HG02943 (cell line): Measurements from ENCODE around the gene COX6B1.
"Not testable (repeated sequence)": the region's sequence is repeated elsewhere in the genome, so short reads cannot be mapped to it uniquely, and the experiment has no call there.

Source experiments
- ATAC-seq: cut with Tn5 transposase; IDR thresholded peaks from one replicate; pipeline ENCODE4 v1.9.1; 2021; ENCODE audit warnings: mild to moderate bottlenecking, low read depth, moderate library complexity; ENCODE audit not compliant: unreplicated experiment

Gene COX6B1

GRCh38 chr19:35633727-35634440 lies 14.2 kb upstream of the COX6B1 start:
- ATAC-seq, result no peak

DNA sequence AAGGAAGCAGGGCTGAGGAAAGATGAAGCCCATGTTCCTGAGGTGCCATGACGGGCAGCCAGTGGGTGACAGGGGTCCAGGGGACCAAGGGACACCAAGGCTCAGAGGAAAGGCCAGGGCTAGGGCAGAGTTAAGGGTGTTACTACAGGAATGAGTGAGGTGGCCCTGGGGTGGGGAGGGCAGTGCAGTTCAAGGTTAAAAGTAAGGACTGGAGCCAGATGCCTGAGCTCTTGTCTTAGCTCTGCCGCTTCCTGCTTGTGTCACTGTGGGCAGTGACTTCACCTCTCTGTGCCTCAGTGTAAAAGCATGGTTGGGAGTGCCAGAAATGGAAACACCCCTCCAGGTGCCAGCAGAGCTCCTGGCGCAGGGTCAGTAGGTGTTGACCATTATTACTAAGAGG lies 11.5 kb upstream of the COX6B1 start:
- ATAC-seq, result no peak

DNA sequence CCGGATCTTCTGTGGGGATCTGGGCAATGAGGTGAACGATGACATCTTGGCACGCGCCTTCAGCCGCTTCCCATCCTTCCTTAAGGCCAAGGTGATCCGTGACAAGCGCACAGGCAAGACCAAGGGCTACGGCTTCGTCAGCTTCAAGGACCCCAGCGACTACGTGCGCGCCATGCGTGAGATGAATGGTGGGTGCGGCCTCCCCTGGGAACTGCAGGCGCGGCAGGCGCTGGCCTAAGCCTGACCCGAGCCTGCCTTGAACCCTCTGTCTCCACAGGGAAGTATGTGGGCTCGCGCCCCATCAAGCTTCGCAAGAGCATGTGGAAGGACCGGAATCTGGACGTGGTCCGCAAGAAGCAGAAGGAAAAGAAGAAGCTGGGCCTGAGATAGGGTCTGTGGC lies 11.0 kb upstream of the COX6B1 start:
- no peak for ATAC-seq

DNA sequence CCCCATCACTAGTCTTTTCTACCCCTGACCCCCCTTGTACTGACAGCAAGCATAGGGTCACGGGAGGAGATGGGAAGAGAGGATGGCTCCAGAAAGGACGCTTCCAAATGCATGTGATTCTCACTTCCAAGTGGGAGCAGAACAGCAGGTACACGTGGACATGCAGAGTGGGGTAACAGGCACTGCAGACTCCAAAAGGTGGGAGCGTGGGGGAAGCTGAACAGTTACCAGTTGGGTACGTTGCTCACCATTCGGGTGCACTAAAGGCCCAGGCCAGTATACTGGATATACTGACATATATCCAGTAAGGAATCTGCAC lies 8.8 kb upstream of the COX6B1 start:
- no peak for ATAC-seq

DNA sequence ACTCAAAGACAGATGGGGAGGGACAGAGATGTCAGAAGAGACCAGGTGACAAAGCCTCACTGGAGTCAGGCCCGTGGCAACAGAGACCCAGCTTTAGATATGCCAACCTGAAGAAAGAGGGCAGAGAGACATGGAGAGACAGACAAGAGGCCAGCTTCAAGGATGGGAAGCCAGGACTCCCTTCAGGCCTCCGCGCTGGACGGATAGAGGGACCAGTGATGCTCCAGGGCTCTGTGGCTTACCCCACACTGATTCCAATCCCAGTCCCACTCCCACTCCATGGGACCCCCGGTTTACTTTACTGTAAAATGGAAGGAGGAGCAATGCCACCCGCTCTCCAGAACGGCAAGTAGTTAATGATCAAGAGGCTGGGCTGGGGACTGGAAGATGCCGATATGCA lies 8.3 kb upstream of the COX6B1 start:
- no peak for ATAC-seq

- no peak for ATAC-seq
These were observed 6.5 kb upstream of the COX6B1 start, which contains the start of gene ETV2 for GRCh38 chr19:35641515-35642151. TSS of gene ETV2 (plus strand) at chr19:35641745. CDS start at chr19:35642461, 716 bp downstream.

DNA sequence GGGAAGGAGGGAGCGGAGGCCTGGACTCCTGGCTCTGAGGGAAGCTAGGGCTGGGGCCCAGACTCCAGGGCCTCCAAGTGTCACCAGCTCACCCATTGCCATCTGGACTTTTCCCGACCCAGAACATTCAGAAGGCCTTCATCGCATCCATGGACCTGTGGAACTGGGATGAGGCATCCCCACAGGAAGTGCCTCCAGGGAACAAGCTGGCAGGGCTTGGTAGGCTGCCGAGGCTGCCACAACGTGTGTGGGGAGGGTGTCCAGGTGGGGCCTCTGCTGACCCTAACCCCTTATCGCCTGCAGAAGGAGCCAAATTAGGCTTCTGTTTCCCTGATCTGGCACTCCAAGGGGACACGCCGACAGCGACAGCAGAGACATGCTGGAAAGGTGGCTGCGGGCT lies 5.8 kb upstream of the COX6B1 start:
- ATAC-seq, result no peak

DNA sequence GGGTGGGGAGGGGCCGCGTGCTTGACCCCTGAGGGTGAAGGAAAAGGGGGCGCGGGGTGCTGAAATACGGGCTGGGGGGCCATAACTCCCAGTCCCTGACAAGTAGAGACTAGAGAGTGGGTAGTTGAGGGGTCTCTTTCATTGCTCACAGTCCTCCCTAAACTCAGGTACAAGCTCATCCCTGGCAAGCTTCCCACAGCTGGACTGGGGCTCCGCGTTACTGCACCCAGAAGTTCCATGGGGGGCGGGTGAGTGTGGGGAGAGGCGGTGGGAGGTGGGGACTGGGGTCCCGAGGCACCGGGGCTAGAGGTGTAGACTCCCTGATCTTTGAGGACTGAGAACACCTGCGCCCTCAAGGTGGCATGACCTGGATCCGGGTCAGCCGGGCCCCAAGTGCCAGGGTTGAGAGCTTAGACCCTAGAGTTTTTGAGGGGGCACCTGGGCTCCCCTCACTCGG lies 5.3 kb upstream of the COX6B1 start:
- no peak for ATAC-seq

DNA sequence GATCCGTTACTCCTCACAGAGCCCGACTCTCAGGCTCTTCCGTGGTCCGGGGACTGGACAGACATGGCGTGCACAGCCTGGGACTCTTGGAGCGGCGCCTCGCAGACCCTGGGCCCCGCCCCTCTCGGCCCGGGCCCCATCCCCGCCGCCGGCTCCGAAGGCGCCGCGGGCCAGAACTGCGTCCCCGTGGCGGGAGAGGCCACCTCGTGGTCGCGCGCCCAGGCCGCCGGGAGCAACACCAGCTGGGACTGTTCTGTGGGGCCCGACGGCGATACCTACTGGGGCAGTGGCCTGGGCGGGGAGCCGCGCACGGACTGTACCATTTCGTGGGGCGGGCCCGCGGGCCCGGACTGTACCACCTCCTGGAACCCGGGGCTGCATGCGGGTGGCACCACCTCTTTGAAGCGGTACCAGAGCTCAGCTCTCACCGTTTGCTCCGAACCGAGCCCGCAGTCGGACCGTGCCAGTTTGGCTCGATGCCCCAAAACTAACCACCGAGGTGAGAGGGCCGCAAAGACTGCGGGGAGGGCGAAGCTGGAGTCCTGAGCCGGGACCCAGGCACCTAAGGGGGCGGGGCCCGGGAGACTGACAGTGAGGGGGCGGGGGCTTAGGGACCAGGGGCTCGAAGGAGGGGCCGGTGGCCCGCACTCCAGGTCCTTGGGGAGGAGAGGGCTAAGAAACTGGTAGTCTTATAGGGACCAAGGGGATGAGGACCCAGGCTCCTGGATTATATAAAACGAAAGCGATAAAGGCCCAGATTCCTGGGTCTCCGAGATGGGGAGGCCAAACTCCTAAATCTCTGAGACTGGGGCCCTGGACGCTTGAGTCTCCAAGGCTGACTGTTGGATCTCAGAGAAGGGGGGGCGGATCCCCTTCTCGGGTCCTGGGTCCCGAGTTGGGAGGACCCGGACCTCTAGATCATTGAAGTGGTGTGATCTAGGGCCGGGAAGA lies 4.6 kb upstream of the COX6B1 start:
- peak; percentile 38 for ATAC-seq

DNA sequence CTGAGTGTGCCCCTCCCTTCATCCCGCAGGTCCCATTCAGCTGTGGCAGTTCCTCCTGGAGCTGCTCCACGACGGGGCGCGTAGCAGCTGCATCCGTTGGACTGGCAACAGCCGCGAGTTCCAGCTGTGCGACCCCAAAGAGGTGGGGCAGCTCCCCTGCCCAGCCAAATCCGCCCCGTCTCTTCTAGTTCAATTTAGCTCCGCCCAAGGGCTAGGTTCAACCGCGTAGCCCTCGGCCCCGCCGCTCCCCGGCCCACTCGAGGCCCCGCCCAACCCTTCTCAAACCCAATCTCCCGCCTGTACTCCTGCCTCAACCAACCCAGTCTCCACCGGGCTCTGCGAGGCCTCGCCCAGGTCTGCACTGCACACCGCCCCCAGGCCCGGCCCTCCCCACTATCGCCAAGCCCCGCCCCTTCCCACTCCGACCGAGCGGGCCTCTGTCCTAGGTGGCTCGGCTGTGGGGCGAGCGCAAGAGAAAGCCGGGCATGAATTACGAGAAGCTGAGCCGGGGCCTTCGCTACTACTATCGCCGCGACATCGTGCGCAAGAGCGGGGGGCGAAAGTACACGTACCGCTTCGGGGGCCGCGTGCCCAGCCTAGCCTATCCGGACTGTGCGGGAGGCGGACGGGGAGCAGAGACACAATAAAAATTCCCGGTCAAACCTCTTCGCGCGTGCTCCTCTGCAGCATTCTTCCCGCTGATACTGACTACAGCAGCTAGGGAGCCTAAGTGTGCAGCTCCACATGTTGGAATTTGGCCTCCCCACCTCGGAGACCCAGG lies 3.7 kb upstream of the COX6B1 start:
- peak; percentile 65 for ATAC-seq

DNA sequence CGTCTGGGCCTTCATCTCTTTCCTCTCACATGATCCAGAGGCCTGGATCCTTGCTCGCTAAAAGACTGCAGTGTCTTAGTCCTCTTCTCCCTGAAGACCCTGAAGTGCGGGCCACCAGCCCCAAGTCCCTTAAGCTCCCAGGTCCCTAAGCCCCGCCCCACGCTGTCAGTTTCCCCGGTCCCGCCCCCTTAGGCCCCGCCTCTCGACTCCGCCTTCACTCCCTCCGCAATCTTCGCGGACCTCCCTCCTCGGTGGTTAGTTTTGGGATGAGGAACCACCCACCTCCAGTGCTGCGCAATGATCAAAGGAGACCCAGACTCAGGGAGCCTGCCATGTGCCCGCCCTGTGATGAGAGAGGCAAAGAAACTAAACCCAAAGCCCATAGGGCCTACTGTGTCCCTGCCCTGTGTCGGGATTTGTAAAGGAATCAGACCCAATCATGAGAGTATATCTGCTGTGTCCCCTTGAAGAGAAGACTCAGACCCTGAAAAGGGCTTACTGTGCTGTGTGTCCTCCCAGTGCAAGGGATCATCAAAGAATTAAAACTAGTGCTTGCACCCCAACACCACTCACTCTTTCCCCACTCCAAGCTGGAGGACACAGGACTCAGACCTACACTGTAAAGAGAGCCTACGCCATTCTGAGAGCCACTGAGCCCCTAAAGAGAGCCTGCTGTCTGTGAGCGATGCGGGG lies 3.0 kb upstream of the COX6B1 start:
- ATAC-seq, result no peak

DNA sequence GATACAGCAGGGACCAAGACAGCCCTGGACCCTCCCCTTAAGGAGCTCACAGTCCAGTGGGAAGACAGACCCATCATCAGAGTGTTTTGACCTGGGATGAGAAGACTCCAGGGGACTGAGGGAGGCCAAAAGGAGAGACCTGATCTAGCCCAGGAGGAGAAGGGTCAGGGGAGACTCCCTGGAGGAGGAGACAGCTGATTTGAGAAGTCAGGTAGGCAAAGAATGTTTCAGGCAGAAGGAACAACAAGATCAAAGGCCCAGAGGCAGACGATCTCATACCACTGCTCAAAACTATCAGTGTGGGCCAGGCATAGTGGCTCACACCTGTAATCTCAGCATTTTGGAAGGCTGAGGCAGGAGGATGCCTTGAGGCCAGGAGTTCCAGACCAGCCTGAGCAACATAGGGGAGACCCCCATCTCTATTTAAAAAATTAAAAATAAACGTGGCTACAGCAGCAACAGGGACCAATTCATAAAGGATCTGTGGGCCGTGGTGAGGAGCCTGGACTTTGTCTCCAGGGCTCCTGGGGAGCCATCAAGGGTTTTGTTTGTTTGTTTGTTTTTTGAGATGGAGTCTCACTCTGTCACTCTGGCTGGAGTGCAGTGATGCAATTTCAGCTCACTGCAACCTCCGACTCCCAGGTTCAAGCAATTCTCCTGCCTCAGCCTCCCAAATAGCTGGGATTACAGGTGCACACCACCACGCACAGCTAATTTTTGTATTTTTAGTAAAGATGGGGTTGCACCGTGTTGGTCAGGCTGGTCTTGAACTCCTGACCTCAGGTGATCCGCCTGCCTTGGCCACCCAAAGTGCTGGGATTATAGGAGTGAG lies 2.2 kb upstream of the COX6B1 start:
- no peak for ATAC-seq

DNA sequence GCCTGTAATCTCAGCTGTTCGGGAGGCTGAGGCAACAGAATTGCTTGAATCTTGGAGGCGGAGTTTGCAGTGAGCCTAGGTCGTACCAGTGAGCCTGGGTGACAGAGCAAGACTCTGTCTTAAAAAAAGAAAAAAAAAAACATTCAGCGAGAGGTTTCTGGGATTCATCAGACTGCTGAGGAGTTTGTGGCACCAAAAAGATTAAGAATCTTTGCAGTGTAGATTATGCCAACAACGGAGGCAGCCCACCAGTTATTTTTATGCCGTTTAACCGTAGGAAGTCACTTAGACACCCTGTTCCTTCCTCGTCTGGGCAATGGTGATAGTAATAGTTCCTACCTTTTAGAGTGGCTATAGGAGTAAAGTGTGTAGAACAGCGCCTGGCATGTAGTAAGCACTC lies 2.5 kb downstream of the COX6B1 start:
- no peak for ATAC-seq

- ATAC-seq, result not testable (repeated sequence)
These were observed 6.7 kb downstream of the COX6B1 start for GRCh38 chr19:35654828-35655227.

DNA sequence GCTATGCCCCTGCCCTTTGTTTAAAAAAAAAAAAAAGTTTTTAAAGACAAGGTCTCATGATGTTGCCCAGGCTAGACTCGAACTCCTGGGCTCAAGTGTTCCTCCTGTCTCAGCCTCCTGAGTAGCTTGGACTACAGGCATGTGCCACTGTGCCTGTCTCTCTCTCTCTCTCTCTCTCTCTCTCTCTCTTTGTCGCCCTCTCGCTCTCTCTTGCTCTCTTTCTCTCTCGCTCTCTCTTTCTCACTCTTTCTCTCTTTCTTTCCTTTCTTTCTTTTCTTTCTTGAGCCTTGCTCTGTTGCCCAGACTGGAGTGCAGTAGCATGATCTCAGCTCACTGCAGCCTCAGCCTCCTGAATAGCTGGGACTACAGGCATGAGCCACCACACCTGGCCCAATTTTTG lies 7.5 kb downstream of the COX6B1 start:
- ATAC-seq, result no peak

DNA sequence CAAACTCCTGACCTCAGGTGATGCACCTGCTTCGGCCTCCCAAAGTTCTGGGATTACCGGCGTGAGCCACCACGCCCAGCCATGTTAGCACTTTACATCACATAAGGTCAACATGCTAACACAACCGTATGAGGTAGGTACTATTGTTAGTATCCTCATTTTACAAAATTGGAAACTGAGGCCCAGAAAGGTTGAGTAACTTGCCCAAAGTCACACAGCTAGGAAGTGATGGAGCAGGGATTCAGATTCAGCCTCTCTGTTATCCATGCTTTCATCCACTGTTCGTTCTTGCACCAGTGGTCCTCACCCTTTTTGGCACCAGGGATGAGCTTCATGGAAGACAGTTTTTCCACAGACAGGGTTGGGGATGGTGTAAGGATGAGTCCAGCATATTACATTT lies 8.6 kb downstream of the COX6B1 start:
- ATAC-seq, result no peak

- ATAC-seq, result no peak
These were observed 10.0 kb downstream of the COX6B1 start for GRCh38 chr19:35657904-35658700.

DNA sequence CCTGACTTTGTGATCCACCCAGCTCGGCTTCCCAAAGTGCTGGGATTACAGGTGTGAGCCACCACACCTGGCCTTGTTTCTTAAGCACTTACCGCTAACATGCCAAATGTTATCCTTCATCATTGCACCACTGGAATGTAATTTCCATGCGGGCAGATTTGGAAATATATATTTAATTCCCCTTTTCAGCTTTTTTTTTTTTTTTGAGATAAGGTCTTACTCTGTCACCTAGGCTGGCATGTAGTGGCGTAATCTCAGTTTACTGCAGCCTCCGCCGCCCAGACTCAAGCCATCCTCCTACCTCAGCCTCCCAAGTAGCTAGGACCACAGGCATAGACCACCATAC lies 13.8 kb downstream of the COX6B1 start:
- no peak for ATAC-seq
